K562 (cell line): Measurements from ENCODE around the gene CCDC9. TPM values are rescaled to one million over a fixed set of nuclear protein-coding genes. Genes with fewer than 3 reads are reported as not detected.

Experiments used
- AFF1 ChIP-seq, 2 experiments: fragments of 450-650 bp; IDR thresholded peaks; 2 replicates each; pipeline ENCODE4 v1.6.1; 2018; ENCODE audit warnings: mild to moderate bottlenecking in 2 of 2, low read depth in 1 of 2; ENCODE audit not compliant: partially characterized antibody in 2 of 2
- E4F1 ChIP-seq: fragments of 250-450 bp; sonication (Bioruptor Pico); IDR thresholded peaks from 2 replicates; pipeline ENCODE4 v1.5.0; 2021; ENCODE audit warnings: mild to moderate bottlenecking, borderline replicate concordance
- EP400 ChIP-seq: fragments of 450-650 bp; IDR thresholded peaks from 2 replicates; pipeline ENCODE4 v1.6.1; 2017; ENCODE audit warnings: antibody characterized with exemption, mild to moderate bottlenecking, moderate library complexity
- HOXB6 ChIP-seq: fragments of 250-450 bp; sonication (Bioruptor Pico); IDR thresholded peaks from 2 replicates; pipeline ENCODE4 v1.5.1; 2022; ENCODE audit warnings: mild to moderate bottlenecking, borderline replicate concordance
- JUND ChIP-seq, 2 experiments: IDR thresholded peaks; 2 replicates in 1 of 2; 3 replicates in 1 of 2; pipeline ENCODE4 v1.6.1; 2011; ENCODE audit warnings: borderline replicate concordance in 2 of 2, low read depth in 2 of 2, low read length in 2 of 2, improper control_type of control experiment in 1 of 2, missing biosample characterization in 1 of 2, missing genetic modification characterization in 1 of 2, missing genetic modification reagents in 1 of 2
- MAZ ChIP-seq, 2 experiments: fragments of 450-650 bp in 1 of 2; sonication (generic) in 1 of 2; formaldehyde crosslinking; IDR thresholded peaks in 1 of 2; conservative IDR thresholded peaks in 1 of 2; 2 replicates each; pipeline versions ENCODE4 v1.4.0 to v1.5.0; 2020; ENCODE audit warnings: mild to moderate bottlenecking in 1 of 2, missing genetic modification reagents in 1 of 2
- MNT ChIP-seq, 2 experiments: fragments of 450-650 bp; conservative IDR thresholded peaks; 2 replicates each; pipeline ENCODE4 v1.6.1; 2017; ENCODE audit warnings: mild to moderate bottlenecking in 2 of 2, moderate library complexity in 2 of 2
- NBN ChIP-seq: fragments of 450-650 bp; IDR thresholded peaks from 2 replicates; pipeline ENCODE4 v1.6.1; 2016; ENCODE audit warnings: low read depth, mild to moderate bottlenecking
- NCOA2 ChIP-seq, 2 experiments: fragments of 450-650 bp; IDR thresholded peaks; 2 replicates each; pipeline ENCODE4 v1.6.1; 2018; ENCODE audit warnings: mild to moderate bottlenecking in 2 of 2, moderate library complexity in 1 of 2; ENCODE audit not compliant: partially characterized antibody in 2 of 2
- PBX2 ChIP-seq, 2 experiments: IDR thresholded peaks in 1 of 2; conservative IDR thresholded peaks in 1 of 2; 2 replicates each; pipeline ENCODE4 v1.6.1; 2016; ENCODE audit warnings: low read depth in 2 of 2, mild to moderate bottlenecking in 1 of 2, missing compliant biosample characterization in 1 of 2, missing genetic modification characterization in 1 of 2, moderate library complexity in 1 of 2
- ZNF146 ChIP-seq: IDR thresholded peaks from one replicate; pipeline ENCODE4 v1.6.1; 2018; ENCODE audit warnings: missing compliant biosample characterization; ENCODE audit not compliant: unreplicated experiment
- ZNF174 ChIP-seq: fragments of 250-450 bp; sonication (Bioruptor Pico); IDR thresholded peaks from 2 replicates; pipeline ENCODE4 v1.4.0; 2020; ENCODE audit warnings: mild to moderate bottlenecking
- ZNF3 ChIP-seq: fragments of 250-450 bp; sonication (Bioruptor Pico); IDR thresholded peaks from 2 replicates; pipeline ENCODE4 v1.5.0; 2021; ENCODE audit warnings: mild to moderate bottlenecking, moderate library complexity
- polyA plus RNA-seq, 8 experiments: library from polyadenylated mRNA; depleted of rRNA in 4 of 8; stranded (reverse) in 5 of 8; unstranded in 3 of 8; fragments of >200 nt; fragmentation: Nextera tagmentation in 2 of 8; fragmentation: Illumina TruSeq in 1 of 8; extraction: Ambion mirVana in 2 of 8; extraction: Trizol in 1 of 8; gene quantifications; 2 replicates each; pipeline versions ENCODE4 v1.2.1 to v1.2.3, GENCODE V29; 2011 to 2014; ENCODE audit warnings: inconsistent platforms in 1 of 8, missing spikeins in 1 of 8
- total RNA-seq, 7 experiments: library from RNA; depleted of rRNA in 6 of 7; stranded (reverse); fragments of >200 nt in 6 of 7; fragmentation: Illumina TruSeq in 2 of 7; extraction: Trizol in 2 of 7; gene quantifications; 2 replicates each; pipeline versions ENCODE4 v1.2.1 to v1.2.3, GENCODE V29; 2011 to 2021; ENCODE audit warnings: low replicate concordance in 1 of 7

The CCDC9 gene
- total and polyA plus RNA-seq, 9 of the 15 experiments (the other 6 are each of a cell fraction or from before 2014, with no cell fraction given): 0.23 to 38.6 (median 8.4) TPM

- TF ChIP-seq NBN (peak; percentile 87), ZNF3 (no peak), ZNF146 (CRISPR knock-in tag) (peak; percentile 100), NCOA2 (IDR thresholded peaks at IDR 0.05; ENCODE audit: partially characterized antibody in 2 of 2) (no peak), AFF1 (IDR thresholded peaks at IDR 0.05; ENCODE audit: low read depth in 1 of 2, partially characterized antibody in 2 of 2) (peak; percentile 14 to 51), MNT (conservative IDR thresholded peaks at IDR 0.05) (peak; percentile 47 to 71; a peak in 3 of 4 replicates), MAZ (CRISPR knock-in tag; conservative IDR thresholded peaks at IDR 0.05 in 1 of 2, IDR thresholded peaks at IDR 0.05 in 1 of 2) (peak; percentile 36 to 88; a peak in 3 of 4 replicates), EP400 (peak; percentile 76), E4F1 (CRISPR knock-in tag) (no peak), ZNF174 (CRISPR knock-in tag) (no peak), PBX2 (CRISPR knock-in tag; IDR thresholded peaks at IDR 0.05; ENCODE audit: low read depth) (peak; percentile 58; the same call in 1 of the 2 replicates), PBX2 (tag; conservative IDR thresholded peaks at IDR 0.05; ENCODE audit: low read depth) (peak; percentile 82), JUND (IDR thresholded peaks at IDR 0.05; ENCODE audit: borderline replicate concordance, low read depth, low read length) (peak; percentile 99), JUND (tag; IDR thresholded peaks at IDR 0.05; ENCODE audit: borderline replicate concordance, low read depth, low read length) (peak; percentile 98), HOXB6 (CRISPR knock-in tag) (no peak)
Measured at GRCh38 chr19:47315125-47315821, 58.9 kb downstream of the CCDC9 start (continued).
